Esophagus squamous epithelium (tissue), 5 donors: ENCODE data around the gene ZNF484. TPM values are rescaled to one million over a fixed set of nuclear protein-coding genes. Genes with fewer than 3 reads are reported as not detected.
"Not testable (repeated sequence)": the region's sequence is repeated elsewhere in the genome, so short reads cannot be mapped to it uniquely, and the experiment has no call there.

Experiments
- DNase-seq: peaks from one replicate; lab custom pipeline; 2025; lab: John Stamatoyannopoulos, UW
- H3K27ac ChIP-seq, 4 donors: fragments of 200-600 bp; sonication (generic); one replicate each; pipeline ENCODE4 v1.5.1; 2016 to 2019; ENCODE audit warnings: mild to moderate bottlenecking in 1 of 4
- H3K27me3 ChIP-seq, 4 donors: fragments of 200-600 bp; sonication (generic); 1 replicate in 3 of 4; 2 replicates in 1 of 4; pipeline versions ENCODE4 v1.5.1 to v1.6.0; 2017 to 2021; ENCODE audit warnings: antibody characterized with exemption in 1 of 4
- H3K36me3 ChIP-seq, 3 donors: fragments of 200-600 bp; sonication (generic); one replicate each; pipeline ENCODE4 v1.5.1; 2016 to 2019
- H3K4me1 ChIP-seq, 3 donors: fragments of 200-600 bp; sonication (generic); one replicate each; pipeline ENCODE4 v1.5.1; 2017 to 2019
- H3K4me3 ChIP-seq, 4 donors: fragments of 200-600 bp; sonication (generic); 1 replicate in 3 of 4; 2 replicates in 1 of 4; pipeline ENCODE4 v1.5.1; 2016 to 2019; ENCODE audit warnings: mild to moderate bottlenecking in 2 of 4, moderate library complexity in 1 of 4
- H3K9me3 ChIP-seq, 3 donors: fragments of 200-600 bp; sonication (generic); one replicate each; pipeline ENCODE4 v1.5.1; 2016 to 2019
- CTCF ChIP-seq, 6 experiments: fragments of 450-650 bp in 4 of 6; fragments of 200-600 bp in 2 of 6; sonication (generic) in 2 of 6; IDR thresholded peaks; one replicate each; pipeline ENCODE4 v1.5.1; 2016 to 2019; ENCODE audit warnings: antibody characterized with exemption in 6 of 6, mild to moderate bottlenecking in 4 of 6, moderate library complexity in 4 of 6
- POLR2A ChIP-seq, 4 donors: fragments of 450-650 bp; IDR thresholded peaks; one replicate each; pipeline ENCODE4 v1.6.1; 2017; ENCODE audit warnings: antibody characterized with exemption in 4 of 4, mild to moderate bottlenecking in 4 of 4, moderate library complexity in 3 of 4
- WGBS, 2 donors: methylation state at CpG; one replicate each; pipeline ENCODE4 v1.1.5; 2018; 5-methylcytosine and 5-hydroxymethylcytosine counted together
- intact Hi-C: fragments of 100-400 bp; cut with DNase I; formaldehyde crosslinking; loops from one replicate; pipeline ENCODE4 v1.15.0; 2022
- total RNA-seq, 4 donors: library from RNA; depleted of rRNA; stranded (reverse); fragments of >200 nt; gene quantifications; one replicate each; pipeline ENCODE4 v1.1.0, GENCODE V29; 2016
- donor health status: DM: yes; HTN: yes; CAD: no.

The ZNF484 gene
- total RNA-seq, 4 donors from 2014 or later = 2.4 to 8.8 (median 5.0) TPM

- WGBS, 2 donors = 89 to 90% methylated on average over 1 to 3 of the region's 3 CpGs
These were observed 19.5 kb upstream of the ZNF484 start for GRCh38 chr9:92897323-92897722.

GRCh38 chr9:92895812-92896436 lies 18.1 kb upstream of the ZNF484 start:
- TF ChIP-seq POLR2A (IDR thresholded peaks at IDR 0.05) (no peak), CTCF (IDR thresholded peaks at IDR 0.05) (no peak)
- no peaks in the 10 kb centered on the region for H3K4me1 ChIP-seq
- no peaks in the 10 kb centered on the region for H3K36me3 ChIP-seq
- no peaks in the 10 kb centered on the region for H3K27me3 ChIP-seq
- intact Hi-C loops = no loop called here
- no peak for DNase-seq
- WGBS, 2 donors = 76% methylated on average over 2 of the region's 3 CpGs; no CpG with 5 or more reads in 1 of the 2 donors
- H3K27ac ChIP-seq = no peak overlapping the region
- no peak overlapping the region for H3K4me3 ChIP-seq
- no peaks in the 10 kb centered on the region for H3K9me3 ChIP-seq

More at GRCh38 chr9:92897323-92897722, 19.5 kb upstream of the ZNF484 start:
- intact Hi-C loops = no loop called here
- no peak for TF ChIP-seq CTCF (IDR thresholded peaks at IDR 0.05)
- TF ChIP-seq POLR2A (IDR thresholded peaks at IDR 0.05) = no peak
- no peak for DNase-seq
- H3K9me3 ChIP-seq = no peaks in the 10 kb centered on the region
- H3K36me3 ChIP-seq = no peaks in the 10 kb centered on the region
- H3K27me3 ChIP-seq = no peaks in the 10 kb centered on the region
- H3K27ac ChIP-seq = no peak overlapping the region
- H3K4me3 ChIP-seq = no peak overlapping the region
- no peaks in the 10 kb centered on the region for H3K4me1 ChIP-seq

GRCh38 chr9:92894711-92895362 lies 17.0 kb upstream of the ZNF484 start:
- no CpG with 5 or more reads among the region's 6 CpGs for WGBS, 2 donors
- TF ChIP-seq CTCF (IDR thresholded peaks at IDR 0.05) (no peak), POLR2A (IDR thresholded peaks at IDR 0.05) (no peak)
- Histone ChIP-seq H3K27me3 (no peaks in the 10 kb centered on the region), H3K4me1 (no peaks in the 10 kb centered on the region), H3K4me3 (no peak overlapping the region), H3K27ac (no peak overlapping the region), H3K9me3 (no peaks in the 10 kb centered on the region), H3K36me3 (no peaks in the 10 kb centered on the region)
- no peak for DNase-seq
- intact Hi-C loops = no loop called here

DNA sequence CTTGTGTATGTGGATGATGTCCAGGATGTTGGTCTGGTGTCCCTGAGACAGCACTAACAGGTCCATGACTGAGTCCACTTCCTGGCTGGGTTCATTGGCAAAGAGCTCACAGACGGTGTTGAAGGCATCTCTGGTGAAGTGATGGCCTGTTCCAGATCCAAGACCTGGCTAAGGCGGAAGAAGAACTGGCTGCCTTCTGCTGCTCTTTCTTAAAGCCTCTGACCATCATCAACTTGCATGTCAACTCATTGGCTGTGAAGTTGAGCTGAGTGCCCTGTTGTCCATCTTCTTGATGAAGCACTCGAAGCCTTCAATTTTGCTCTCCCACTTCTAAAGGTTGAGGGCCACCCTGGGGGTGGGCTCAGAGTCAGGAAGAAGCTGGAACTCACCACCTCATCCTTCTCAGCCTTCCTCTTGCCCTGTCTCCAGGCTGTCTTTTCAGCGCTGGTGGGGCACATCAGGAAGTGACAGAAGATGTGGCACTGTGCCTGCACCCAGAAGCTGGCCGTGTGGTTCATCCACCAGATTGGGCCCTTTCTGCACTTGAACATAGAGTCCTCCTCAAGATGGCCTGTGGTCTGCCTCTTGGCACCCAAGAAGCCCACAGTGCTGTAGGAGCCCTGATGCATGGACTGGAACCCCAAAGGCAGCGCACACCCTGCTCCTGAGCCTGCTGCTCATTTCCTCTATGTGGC lies 16.2 kb upstream of the ZNF484 start:
- intact Hi-C loops, H3K4me3 ChIP-seq, H3K36me3 ChIP-seq, H3K9me3 ChIP-seq, DNase-seq, H3K27me3 ChIP-seq, H3K4me1 ChIP-seq, H3K27ac ChIP-seq: not testable (repeated sequence)
- 75 to 79% methylated on average over 1 to 5 of the region's 6 CpGs for WGBS, 2 donors

DNA sequence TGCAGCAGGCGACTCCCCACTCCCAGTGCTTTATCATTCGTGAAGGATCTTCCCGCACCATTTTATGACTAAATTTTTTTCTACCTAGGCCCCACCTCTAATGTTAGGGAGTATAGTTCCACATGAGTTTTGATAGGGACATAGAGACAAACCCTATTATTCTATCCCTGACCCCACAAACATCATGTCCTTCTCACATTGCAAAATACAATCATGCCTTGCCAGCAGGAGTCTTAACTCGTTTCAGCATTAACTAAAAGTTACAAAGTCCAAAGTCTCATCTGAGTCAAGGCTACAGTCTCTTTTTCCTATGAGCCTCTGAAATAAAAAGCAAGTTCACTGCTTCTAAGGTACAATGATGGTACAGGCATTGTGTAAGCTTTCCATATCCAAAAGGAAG lies 14.4 kb upstream of the ZNF484 start:
- H3K4me3 ChIP-seq, intact Hi-C loops, H3K27me3 ChIP-seq, H3K36me3 ChIP-seq, DNase-seq, H3K4me1 ChIP-seq, H3K27ac ChIP-seq, H3K9me3 ChIP-seq: not testable (repeated sequence)
- whole genome bisulfite sequencing, 2 donors = 72 to 80% methylated on average over 4 of the region's 4 CpGs

DNA sequence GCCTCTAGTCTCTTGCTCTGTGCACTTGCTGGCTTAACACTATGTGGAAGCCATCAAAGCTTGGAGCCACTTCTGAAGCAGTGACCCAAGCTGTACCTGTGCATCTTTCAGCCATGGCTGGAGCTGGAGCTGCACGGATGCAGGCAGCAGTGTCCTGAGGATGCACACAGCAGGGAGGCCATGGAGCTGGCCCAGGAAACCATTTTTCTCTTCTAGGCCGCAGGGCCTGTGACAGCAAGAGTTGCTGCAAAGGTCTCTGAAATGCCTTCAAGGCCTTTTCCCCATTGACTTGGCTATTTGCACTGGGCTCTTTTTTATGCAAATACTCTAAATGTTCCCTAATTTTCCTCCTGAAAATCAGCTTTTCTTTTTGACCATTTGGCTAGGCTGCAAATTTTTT lies 12.9 kb upstream of the ZNF484 start:
- no peak overlapping the region for H3K27ac ChIP-seq
- peaks cover 0 to 16% (median 0%) of the 10 kb centered on the region in 4 donors for H3K27me3 ChIP-seq
- no peaks in the 10 kb centered on the region for H3K4me1 ChIP-seq
- intact Hi-C loops = no loop called here
- H3K9me3 ChIP-seq = no peaks in the 10 kb centered on the region
- no peaks in the 10 kb centered on the region for H3K36me3 ChIP-seq
- DNase-seq = no peak
- no peak for TF ChIP-seq POLR2A (IDR thresholded peaks at IDR 0.05)
- no peak for TF ChIP-seq CTCF (IDR thresholded peaks at IDR 0.05)
- 69 to 94% methylated on average over 2 of the region's 2 CpGs for WGBS, 2 donors
- no peak overlapping the region for H3K4me3 ChIP-seq
